AG04450 (cell line): Measurements from ENCODE around the gene C3orf70. TPM values are rescaled to one million over a fixed set of nuclear protein-coding genes. Genes with fewer than 3 reads are reported as not detected.

Source experiments
- CTCF ChIA-PET: fragments of 300-600, 350-600 bp; formaldehyde crosslinking; extraction: SDS; loops from one replicate; lab custom pipeline; 2022; ENCODE audit warnings: antibody characterized with exemption, inconsistent platforms; lab: Charles Lee
- POLR2A ChIA-PET: fragments of 350-600 bp; formaldehyde crosslinking; extraction: SDS; loops from one replicate; lab custom pipeline; 2021; ENCODE audit warnings: antibody characterized with exemption, inconsistent platforms; lab: Yijun Ruan, JAX
- DNase-seq: peaks from one replicate; pipeline ENCODE4 v3.0.0-alpha.2; 2011; ENCODE audit warnings: low read depth, low spot score
- H3K27ac ChIP-seq: one replicate; pipeline ENCODE4 v1.5.1; 2012; ENCODE audit warnings: low read depth, low read length, control low read depth
- H3K27me3 ChIP-seq: one replicate; pipeline ENCODE4 v1.6.0; 2012; ENCODE audit warnings: low read length; ENCODE audit not compliant: control insufficient read depth, insufficient read depth
- H3K4me3 ChIP-seq: 2 replicates; pipeline ENCODE4 v1.5.1; 2011; ENCODE audit warnings: mild to moderate bottlenecking, low read depth, low read length, control low read depth
- H3K9me3 ChIP-seq: 2 replicates; pipeline ENCODE4 v1.5.1; 2012; ENCODE audit warnings: low read length; ENCODE audit not compliant: control insufficient read depth, insufficient read depth
- polyA plus RNA-seq: library from polyadenylated mRNA; depleted of rRNA; stranded (reverse); fragments of >200 nt; gene quantifications from 2 replicates; pipeline ENCODE4 v1.2.3, GENCODE V29; 2011
- TF ChIP-seq, protein P1 (sequence below): IDR thresholded peaks from 2 replicates; pipeline ENCODE4 v1.5.1; 2011; ENCODE audit warnings: low read depth, low read length, control low read depth, inconsistent platforms

The C3orf70 gene
- polyA plus RNA-seq, 1 experiment, result 0.89 TPM

GRCh38 chr3:185137821-185138220 is 15.0 kb downstream of the C3orf70 start:
- H3K4me3 ChIP-seq, result no peak overlapping the region
- H3K27me3 ChIP-seq, result no peaks in the 10 kb centered on the region
- TF ChIP-seq, protein P1, sequence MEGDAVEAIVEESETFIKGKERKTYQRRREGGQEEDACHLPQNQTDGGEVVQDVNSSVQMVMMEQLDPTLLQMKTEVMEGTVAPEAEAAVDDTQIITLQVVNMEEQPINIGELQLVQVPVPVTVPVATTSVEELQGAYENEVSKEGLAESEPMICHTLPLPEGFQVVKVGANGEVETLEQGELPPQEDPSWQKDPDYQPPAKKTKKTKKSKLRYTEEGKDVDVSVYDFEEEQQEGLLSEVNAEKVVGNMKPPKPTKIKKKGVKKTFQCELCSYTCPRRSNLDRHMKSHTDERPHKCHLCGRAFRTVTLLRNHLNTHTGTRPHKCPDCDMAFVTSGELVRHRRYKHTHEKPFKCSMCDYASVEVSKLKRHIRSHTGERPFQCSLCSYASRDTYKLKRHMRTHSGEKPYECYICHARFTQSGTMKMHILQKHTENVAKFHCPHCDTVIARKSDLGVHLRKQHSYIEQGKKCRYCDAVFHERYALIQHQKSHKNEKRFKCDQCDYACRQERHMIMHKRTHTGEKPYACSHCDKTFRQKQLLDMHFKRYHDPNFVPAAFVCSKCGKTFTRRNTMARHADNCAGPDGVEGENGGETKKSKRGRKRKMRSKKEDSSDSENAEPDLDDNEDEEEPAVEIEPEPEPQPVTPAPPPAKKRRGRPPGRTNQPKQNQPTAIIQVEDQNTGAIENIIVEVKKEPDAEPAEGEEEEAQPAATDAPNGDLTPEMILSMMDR, result no peak
- CTCF ChIA-PET, result no interaction called here
- no peaks in the 10 kb centered on the region for H3K9me3 ChIP-seq
- POLR2A ChIA-PET, result no interaction called here
- no peak for DNase-seq
- no peak overlapping the region for H3K27ac ChIP-seq

DNA sequence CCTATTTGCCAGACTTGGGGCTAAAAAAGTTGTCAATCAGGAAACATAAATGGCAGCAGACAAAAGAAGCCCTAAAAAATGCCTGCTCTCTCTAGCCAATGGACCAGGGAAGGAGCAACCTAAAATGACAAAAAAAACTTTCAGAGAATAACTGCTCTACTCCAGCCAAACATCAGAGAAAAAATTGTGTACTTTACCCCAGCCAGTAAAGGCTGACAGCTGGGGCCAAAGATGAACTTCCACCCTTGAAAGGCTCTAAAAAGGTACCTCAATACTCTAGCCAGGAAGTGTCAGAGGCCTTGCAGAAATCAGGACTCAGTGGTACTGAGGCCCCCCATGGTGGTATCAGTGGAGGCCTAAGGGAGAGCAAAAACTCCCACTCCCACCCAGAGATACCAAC is 18.4 kb downstream of the C3orf70 start:
- TF ChIP-seq, protein P1, result no peak
- H3K27me3 ChIP-seq, result peaks cover 2% of the 10 kb centered on the region
- H3K4me3 ChIP-seq, result no peak overlapping the region
- H3K27ac ChIP-seq, result no peak overlapping the region
- POLR2A ChIA-PET, result no interaction called here
- no peak for DNase-seq
- H3K9me3 ChIP-seq, result no peaks in the 10 kb centered on the region
- CTCF ChIA-PET, result no interaction called here

- TF ChIP-seq, protein P1, result no peak
- CTCF ChIA-PET, result interaction anchor here (0.6 kb wide), 1 partner anchor 925 kb away, joined by 5 read pairs; no protein-coding TSS in a partner anchor
- Histone ChIP-seq H3K27me3 (peaks cover 2% of the 10 kb centered on the region), H3K9me3 (no peaks in the 10 kb centered on the region), H3K27ac (no peak overlapping the region), H3K4me3 (no peak overlapping the region)
- DNase-seq, result no peak
- POLR2A ChIA-PET, result no interaction called here
Measured at GRCh38 chr3:185131602-185132256, 21.1 kb downstream of the C3orf70 start.

DNA sequence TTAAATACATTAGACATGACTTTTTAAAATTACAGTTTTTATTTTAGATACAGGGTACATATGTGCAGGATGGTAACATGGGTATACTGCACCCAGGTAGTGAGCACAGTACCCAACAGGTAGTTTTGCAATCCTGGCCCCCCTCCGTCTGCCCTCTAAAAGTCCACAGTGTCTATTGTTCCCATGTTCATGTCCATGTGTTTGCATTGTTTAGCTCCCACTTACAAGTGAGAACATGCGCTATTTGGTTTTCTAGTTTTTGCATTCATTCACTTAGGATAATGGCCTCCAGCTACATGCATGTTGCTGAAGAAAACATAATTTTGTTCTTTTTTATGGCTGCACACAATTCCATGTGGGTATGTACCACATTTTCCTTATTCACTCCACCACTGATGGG is 23.8 kb downstream of the C3orf70 start:
- Histone ChIP-seq H3K27me3 (peaks cover 2% of the 10 kb centered on the region), H3K9me3 (no peaks in the 10 kb centered on the region), H3K27ac (no peak overlapping the region), H3K4me3 (no peak overlapping the region)
- TF ChIP-seq, protein P1, result no peak
- ChIA-PET POLR2A (no interaction called here), CTCF (interaction anchor here (1.0 kb wide), 1 partner anchor 47 kb away, joined by 3 read pairs; no protein-coding TSS in a partner anchor)
- DNase-seq, result no peak

GRCh38 chr3:185126201-185126600 is 26.7 kb downstream of the C3orf70 start:
- POLR2A ChIA-PET, result no interaction called here

More at GRCh38 chr3:185126201-185126600, 26.7 kb downstream of the C3orf70 start:
- TF ChIP-seq, protein P1, result no peak
- no peak overlapping the region for H3K27ac ChIP-seq
- no peaks in the 10 kb centered on the region for H3K27me3 ChIP-seq
- no peak overlapping the region for H3K4me3 ChIP-seq
- DNase-seq, result no peak
- CTCF ChIA-PET, result no interaction called here
- no peaks in the 10 kb centered on the region for H3K9me3 ChIP-seq
